Measurements from ENCODE around the gene HAAO. TPM values are rescaled to one million over a fixed set of nuclear protein-coding genes. Genes with fewer than 3 reads are reported as not detected.

The HAAO gene
- total and polyA plus RNA-seq, 2 of the 13 experiments (the other 11 are each of a cell fraction or from before 2014, with no cell fraction given) = 36.1 to 42.7 TPM

DNA sequence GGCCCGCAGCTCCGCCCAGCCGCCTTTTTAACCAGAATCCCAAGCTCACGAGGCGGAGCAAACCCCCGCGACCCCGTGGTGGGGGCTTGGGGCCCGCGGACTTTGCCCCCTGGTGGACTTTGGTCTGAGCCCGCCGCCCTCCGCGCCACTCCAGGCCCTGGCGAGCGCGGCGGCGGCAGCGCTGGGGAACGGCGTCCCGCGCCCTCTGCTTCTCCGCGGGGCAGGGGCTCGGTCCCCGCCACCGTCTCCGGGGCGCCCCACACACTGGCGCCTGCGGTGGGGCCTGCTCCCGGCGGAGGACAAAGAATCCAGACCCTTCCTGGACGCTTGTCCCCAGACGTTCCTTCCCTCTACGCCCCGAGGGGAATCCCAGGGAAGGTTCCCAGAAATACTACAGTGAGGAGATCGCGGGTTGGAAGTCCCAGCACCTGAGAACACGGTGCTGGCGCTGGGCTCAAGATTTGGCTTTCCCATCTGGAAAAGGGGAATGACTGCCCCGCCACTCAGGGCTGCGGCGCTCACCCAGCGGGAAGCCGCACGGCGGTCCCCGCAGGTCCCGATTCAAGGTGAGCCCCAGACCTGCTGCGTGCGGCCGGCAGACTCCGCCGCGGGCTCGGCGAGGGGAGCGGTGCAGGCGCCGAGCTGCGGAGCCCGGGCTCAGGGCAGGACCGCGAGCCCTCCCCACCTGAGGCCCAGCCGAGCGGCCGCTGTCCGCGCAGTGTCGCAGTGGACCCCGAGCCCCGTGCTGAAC, at the start of gene HAAO (continued):
- TF ChIP-seq ZNF839 (CRISPR knock-in tag; IDR thresholded peaks at IDR 0.05; ENCODE audit: borderline replicate concordance) (no peak; the same call in 1 of the 2 replicates), BORCS8-MEF2B (CRISPR knock-in tag; IDR thresholded peaks at IDR 0.05) (peak; percentile 93), SP2 (CRISPR knock-in tag; IDR thresholded peaks at IDR 0.05) (peak; percentile 57), HHEX (CRISPR knock-in tag; IDR thresholded peaks at IDR 0.05) (0 out of 2 replicates have a peak, but pooled peaks have one; percentile 2), SIX4 (CRISPR knock-in tag; IDR thresholded peaks at IDR 0.05) (peak; percentile 74), ZNF577 (CRISPR knock-in tag; IDR thresholded peaks at IDR 0.05; ENCODE audit: borderline replicate concordance, low read depth) (no peak), SUZ12 (IDR thresholded peaks at IDR 0.05; ENCODE audit: low read depth, low read length) (peak; percentile 6; the same call in 1 of the 2 replicates), ZNF20 (CRISPR knock-in tag; IDR thresholded peaks at IDR 0.05) (no peak), REXO4 (CRISPR knock-in tag; IDR thresholded peaks at IDR 0.05; ENCODE audit: borderline replicate concordance) (no peak), ZNF33A (CRISPR knock-in tag; IDR thresholded peaks at IDR 0.05; ENCODE audit: borderline replicate concordance) (peak; percentile 94; the same call in 1 of the 2 replicates), TRIM24 (CRISPR knock-in tag; IDR thresholded peaks at IDR 0.05) (peak; percentile 71; the same call in 1 of the 2 replicates), ZNF792 (CRISPR knock-in tag; IDR thresholded peaks at IDR 0.05) (peak; percentile 91)
- TF ChIP-seq, protein P1, sequence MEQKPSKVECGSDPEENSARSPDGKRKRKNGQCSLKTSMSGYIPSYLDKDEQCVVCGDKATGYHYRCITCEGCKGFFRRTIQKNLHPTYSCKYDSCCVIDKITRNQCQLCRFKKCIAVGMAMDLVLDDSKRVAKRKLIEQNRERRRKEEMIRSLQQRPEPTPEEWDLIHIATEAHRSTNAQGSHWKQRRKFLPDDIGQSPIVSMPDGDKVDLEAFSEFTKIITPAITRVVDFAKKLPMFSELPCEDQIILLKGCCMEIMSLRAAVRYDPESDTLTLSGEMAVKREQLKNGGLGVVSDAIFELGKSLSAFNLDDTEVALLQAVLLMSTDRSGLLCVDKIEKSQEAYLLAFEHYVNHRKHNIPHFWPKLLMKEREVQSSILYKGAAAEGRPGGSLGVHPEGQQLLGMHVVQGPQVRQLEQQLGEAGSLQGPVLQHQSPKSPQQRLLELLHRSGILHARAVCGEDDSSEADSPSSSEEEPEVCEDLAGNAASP (CRISPR knock-in tag; IDR thresholded peaks at IDR 0.05; ENCODE audit: borderline replicate concordance) = peak; percentile 97
- TF ChIP-seq, protein P2, sequence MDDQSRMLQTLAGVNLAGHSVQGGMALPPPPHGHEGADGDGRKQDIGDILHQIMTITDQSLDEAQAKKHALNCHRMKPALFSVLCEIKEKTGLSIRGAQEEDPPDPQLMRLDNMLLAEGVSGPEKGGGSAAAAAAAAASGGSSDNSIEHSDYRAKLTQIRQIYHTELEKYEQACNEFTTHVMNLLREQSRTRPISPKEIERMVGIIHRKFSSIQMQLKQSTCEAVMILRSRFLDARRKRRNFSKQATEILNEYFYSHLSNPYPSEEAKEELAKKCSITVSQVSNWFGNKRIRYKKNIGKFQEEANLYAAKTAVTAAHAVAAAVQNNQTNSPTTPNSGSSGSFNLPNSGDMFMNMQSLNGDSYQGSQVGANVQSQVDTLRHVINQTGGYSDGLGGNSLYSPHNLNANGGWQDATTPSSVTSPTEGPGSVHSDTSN (CRISPR knock-in tag; IDR thresholded peaks at IDR 0.05; ENCODE audit: borderline replicate concordance) = peak; percentile 88
- TF ChIP-seq, protein P3, sequence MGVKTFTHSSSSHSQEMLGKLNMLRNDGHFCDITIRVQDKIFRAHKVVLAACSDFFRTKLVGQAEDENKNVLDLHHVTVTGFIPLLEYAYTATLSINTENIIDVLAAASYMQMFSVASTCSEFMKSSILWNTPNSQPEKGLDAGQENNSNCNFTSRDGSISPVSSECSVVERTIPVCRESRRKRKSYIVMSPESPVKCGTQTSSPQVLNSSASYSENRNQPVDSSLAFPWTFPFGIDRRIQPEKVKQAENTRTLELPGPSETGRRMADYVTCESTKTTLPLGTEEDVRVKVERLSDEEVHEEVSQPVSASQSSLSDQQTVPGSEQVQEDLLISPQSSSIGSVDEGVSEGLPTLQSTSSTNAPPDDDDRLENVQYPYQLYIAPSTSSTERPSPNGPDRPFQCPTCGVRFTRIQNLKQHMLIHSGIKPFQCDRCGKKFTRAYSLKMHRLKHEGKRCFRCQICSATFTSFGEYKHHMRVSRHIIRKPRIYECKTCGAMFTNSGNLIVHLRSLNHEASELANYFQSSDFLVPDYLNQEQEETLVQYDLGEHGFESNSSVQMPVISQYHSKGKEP (CRISPR knock-in tag; IDR thresholded peaks at IDR 0.05) = no peak
- TF ChIP-seq, protein P4, sequence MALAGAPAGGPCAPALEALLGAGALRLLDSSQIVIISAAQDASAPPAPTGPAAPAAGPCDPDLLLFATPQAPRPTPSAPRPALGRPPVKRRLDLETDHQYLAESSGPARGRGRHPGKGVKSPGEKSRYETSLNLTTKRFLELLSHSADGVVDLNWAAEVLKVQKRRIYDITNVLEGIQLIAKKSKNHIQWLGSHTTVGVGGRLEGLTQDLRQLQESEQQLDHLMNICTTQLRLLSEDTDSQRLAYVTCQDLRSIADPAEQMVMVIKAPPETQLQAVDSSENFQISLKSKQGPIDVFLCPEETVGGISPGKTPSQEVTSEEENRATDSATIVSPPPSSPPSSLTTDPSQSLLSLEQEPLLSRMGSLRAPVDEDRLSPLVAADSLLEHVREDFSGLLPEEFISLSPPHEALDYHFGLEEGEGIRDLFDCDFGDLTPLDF (CRISPR knock-in tag; IDR thresholded peaks at IDR 0.05) = peak; percentile 95
- TF ChIP-seq, protein P5, sequence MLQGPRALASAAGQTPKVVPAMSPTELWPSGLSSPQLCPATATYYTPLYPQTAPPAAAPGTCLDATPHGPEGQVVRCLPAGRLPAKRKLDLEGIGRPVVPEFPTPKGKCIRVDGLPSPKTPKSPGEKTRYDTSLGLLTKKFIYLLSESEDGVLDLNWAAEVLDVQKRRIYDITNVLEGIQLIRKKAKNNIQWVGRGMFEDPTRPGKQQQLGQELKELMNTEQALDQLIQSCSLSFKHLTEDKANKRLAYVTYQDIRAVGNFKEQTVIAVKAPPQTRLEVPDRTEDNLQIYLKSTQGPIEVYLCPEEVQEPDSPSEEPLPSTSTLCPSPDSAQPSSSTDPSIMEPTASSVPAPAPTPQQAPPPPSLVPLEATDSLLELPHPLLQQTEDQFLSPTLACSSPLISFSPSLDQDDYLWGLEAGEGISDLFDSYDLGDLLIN (CRISPR knock-in tag; IDR thresholded peaks at IDR 0.05; ENCODE audit: borderline replicate concordance) = peak; percentile 99
- TF ChIP-seq, protein P6, sequence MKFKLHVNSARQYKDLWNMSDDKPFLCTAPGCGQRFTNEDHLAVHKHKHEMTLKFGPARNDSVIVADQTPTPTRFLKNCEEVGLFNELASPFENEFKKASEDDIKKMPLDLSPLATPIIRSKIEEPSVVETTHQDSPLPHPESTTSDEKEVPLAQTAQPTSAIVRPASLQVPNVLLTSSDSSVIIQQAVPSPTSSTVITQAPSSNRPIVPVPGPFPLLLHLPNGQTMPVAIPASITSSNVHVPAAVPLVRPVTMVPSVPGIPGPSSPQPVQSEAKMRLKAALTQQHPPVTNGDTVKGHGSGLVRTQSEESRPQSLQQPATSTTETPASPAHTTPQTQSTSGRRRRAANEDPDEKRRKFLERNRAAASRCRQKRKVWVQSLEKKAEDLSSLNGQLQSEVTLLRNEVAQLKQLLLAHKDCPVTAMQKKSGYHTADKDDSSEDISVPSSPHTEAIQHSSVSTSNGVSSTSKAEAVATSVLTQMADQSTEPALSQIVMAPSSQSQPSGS (CRISPR knock-in tag; IDR thresholded peaks at IDR 0.05) = peak; percentile 95
